Fibroblast of mammary gland (primary cell): Measurements from ENCODE around the gene LIX1.

Experiments
- DNase-seq: peaks from one replicate; pipeline ENCODE4 v3.0.0-alpha.2; 2010; ENCODE audit warnings: low read depth
- H3K4me3 ChIP-seq: 2 replicates; pipeline ENCODE4 v1.5.1; 2011; ENCODE audit warnings: low read depth, mild to moderate bottlenecking, low read length, moderate library complexity; ENCODE audit not compliant: control insufficient read depth
- CTCF ChIP-seq: conservative IDR thresholded peaks from 2 replicates; pipeline ENCODE4 v1.5.1; 2011; ENCODE audit warnings: low read depth, low read length, inconsistent platforms; ENCODE audit not compliant: control insufficient read depth, insufficient read depth

The LIX1 gene

GRCh38 chr5:97067296-97067850 is 75.0 kb downstream of the LIX1 start:
- no peak for DNase-seq
- no peak for TF ChIP-seq CTCF
- H3K4me3 ChIP-seq = no peak overlapping the region

DNA sequence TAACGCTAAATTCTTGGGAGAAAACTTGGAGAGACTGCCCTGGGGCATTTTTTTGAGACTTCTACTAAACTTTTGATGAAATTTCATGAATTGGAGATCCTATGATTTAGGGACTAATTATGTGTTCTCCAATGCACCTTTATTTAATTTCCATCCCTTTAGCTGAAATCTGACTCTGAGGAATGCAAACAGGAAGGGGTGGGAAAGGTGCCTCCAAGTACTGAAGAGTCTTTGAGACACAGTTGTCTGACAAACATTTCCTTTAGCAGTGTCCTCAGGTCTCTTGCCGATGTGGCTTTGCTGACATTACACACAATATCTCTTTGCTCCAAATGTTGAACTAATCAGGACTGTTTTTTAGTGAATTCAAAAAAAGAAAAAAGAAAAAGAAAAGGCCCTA is 76.9 kb downstream of the LIX1 start:
- TF ChIP-seq CTCF = no peak
- no peak overlapping the region for H3K4me3 ChIP-seq
- no peak for DNase-seq

- TF ChIP-seq CTCF = no peak
- no peak overlapping the region for H3K4me3 ChIP-seq
- no peak for DNase-seq
Measured at GRCh38 chr5:97063251-97063650, 79.2 kb downstream of the LIX1 start.

- H3K4me3 ChIP-seq = no peak overlapping the region
- DNase-seq = no peak
- TF ChIP-seq CTCF = no peak
Measured at GRCh38 chr5:97062046-97062445, 80.4 kb downstream of the LIX1 start.

DNA sequence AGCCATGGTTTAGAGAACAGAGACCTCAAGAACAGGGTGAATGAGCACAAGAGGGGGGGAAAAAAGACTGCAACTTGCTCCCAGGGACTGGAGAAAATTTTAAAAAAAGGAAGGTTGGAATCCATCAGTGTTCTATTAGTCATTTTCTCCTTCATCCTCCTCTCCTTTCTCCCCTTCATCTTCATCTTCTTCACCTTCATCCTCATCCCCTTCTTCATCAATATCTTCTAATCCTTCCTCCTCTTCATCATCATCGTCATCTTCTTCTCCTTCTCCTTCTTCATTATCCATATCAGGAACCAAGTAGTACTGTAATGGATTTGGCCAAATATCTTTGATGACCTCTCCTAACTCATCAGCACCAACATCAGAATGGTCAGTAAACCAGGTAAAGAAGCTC is 86.1 kb downstream of the LIX1 start:
- DNase-seq = no peak
- no peak overlapping the region for H3K4me3 ChIP-seq
- TF ChIP-seq CTCF = no peak

- DNase-seq = no peak
- no peak overlapping the region for H3K4me3 ChIP-seq
- no peak for TF ChIP-seq CTCF
Measured at GRCh38 chr5:97049175-97049574, 93.2 kb downstream of the LIX1 start.

- no peak for DNase-seq
- no peak overlapping the region for H3K4me3 ChIP-seq
- no peak for TF ChIP-seq CTCF
Measured at GRCh38 chr5:97047076-97047475, 95.3 kb downstream of the LIX1 start.
